Measurements from ENCODE around the gene SEMA4D. TPM values are rescaled to one million over a fixed set of nuclear protein-coding genes. Genes with fewer than 3 reads are reported as not detected.

The SEMA4D gene
- total RNA-seq, 2 experiments from 2014 or later: 334 to 336 TPM

GRCh38 chr9:89412951-89413350 is 85.0 kb downstream of the SEMA4D start:
- Mint-ChIP-seq H3K36me3 (ENCODE audit: low read depth) (peaks cover 89% of the 10 kb centered on the region), H3K27ac (peak overlapping the region; percentile 44), H3K4me1 (peaks cover 88% of the 10 kb centered on the region), H3K4me3 (no peak overlapping the region), H3K27me3 (no peaks in the 10 kb centered on the region), H3K9me3 (no peaks in the 10 kb centered on the region)
- DNase-seq: no peak
- ChIA-PET POLR2A (no interaction called here), CTCF (interaction anchor here (0.6 to 1.6 kb wide), 2 partner anchors 10 to 136 kb away, joined by 3 to 6 read pairs; no protein-coding TSS in a partner anchor)

DNA sequence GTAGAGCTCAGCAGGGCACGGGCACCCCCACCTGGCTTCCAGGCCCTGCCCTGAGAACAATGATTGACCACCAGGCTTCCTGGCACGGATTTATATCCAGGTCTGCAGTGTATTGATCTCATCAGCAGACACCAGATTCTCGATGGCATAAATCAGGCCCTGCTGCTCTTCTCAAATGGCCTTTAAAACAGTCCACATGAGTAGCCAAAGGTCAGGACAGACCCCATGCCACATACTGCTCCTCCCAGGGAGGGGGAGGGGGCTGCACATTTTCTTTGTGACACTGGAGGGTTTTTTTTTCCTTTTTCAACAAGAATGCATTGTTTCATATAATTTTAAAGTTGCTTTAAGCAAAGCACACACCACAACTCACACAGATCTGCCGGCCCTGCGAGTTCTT is 85.4 kb downstream of the SEMA4D start:
- ChIA-PET CTCF (interaction anchor here (1.6 to 1.7 kb wide), 2 partner anchors 44 to 137 kb away, joined by 3 to 6 read pairs; no protein-coding TSS in a partner anchor), POLR2A (no interaction called here)
- Mint-ChIP-seq H3K4me3 (no peak overlapping the region), H3K27ac (no peak overlapping the region), H3K4me1 (peaks cover 88% of the 10 kb centered on the region), H3K9me3 (peaks cover 2% of the 10 kb centered on the region), H3K27me3 (no peaks in the 10 kb centered on the region), H3K36me3 (ENCODE audit: low read depth) (peaks cover 88% of the 10 kb centered on the region)
- no peak for DNase-seq

DNA sequence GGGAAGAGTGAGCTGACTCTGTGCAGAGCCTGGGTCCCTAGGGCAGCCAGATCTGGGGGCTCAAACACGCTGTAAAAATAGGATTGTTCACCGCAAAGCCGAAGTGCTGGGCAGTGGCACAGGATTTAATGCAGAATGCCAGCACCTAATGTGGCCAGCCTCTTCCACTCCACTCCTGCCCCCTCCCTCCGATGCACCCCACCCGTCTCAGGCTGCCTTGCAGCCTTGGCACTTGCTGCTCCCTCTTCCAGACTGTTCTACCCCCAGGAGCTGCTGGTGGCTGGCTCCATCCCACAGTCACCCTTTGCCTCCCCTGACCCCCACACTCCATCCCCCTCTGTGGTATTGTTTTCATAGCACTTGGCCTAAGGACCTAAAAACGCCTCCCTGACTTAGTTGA is 86.2 kb downstream of the SEMA4D start:
- Mint-ChIP-seq H3K36me3 (ENCODE audit: low read depth) (peaks cover 87% of the 10 kb centered on the region), H3K27me3 (no peaks in the 10 kb centered on the region), H3K4me1 (peaks cover 87% of the 10 kb centered on the region), H3K9me3 (peaks cover 4% of the 10 kb centered on the region), H3K4me3 (no peak overlapping the region), H3K27ac (peak overlapping the region; percentile 87)
- POLR2A ChIA-PET: no interaction called here
- no peak for DNase-seq
- CTCF ChIA-PET: interaction anchor here (1.6 to 1.7 kb wide), 2 partner anchors 45 to 138 kb away, joined by 3 to 6 read pairs; no protein-coding TSS in a partner anchor

DNA sequence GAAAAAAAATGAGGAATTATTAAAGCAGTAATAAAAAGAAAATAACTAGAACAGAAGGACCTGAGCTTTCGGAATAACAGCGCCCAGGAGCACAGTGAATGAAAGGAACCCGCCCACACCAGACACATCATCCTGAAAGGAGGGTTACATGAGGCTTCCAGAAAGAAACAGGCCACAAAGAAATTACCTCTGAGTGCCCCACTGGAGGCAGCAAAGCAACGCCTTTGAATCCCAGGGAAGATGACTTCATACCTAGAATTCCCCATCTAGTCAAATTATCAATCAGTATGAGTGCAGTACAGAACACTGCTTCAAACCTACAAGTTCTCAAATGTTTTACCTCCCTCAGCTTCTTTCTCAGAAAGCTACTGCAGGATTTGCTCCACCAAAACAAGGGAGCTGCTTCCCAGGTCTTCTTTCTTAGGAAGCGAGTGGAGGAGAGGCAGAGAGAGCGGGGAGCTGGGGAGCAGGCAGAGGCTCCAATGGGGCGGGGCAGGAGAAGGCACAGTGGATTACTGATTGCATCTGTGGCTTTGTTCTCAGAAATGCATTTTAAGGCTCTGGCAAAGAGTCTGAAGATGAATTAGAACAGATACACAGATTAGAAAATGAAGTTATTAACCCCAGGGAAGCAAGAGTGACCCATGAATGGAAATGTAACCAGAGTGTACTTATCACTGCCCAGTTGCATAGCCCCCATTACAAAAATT is 87.1 kb downstream of the SEMA4D start:
- DNase-seq: no peak
- peaks cover 87% of the 10 kb centered on the region for H3K36me3 Mint-ChIP-seq (ENCODE audit: low read depth)

DNA sequence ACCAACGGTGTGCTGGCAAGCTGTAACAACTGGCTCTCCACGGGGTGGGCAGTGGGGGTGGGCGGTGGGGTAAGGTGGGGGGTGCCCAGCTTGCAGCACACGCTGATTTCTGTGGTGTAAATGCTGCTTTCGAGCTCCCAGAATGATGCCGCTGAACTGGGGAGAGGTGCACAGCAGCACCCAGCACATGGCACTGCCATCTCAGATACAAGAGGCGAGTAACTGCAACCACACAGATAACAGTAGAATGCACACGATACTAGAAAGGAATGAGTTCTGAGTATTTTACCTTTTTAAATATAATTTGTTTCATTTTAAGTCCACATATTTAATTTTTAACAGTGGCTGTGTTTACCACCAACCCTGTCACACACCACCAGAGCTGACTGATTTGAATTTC is 87.9 kb downstream of the SEMA4D start:
- Mint-ChIP-seq H3K27ac (peak overlapping the region; percentile 87), H3K27me3 (no peaks in the 10 kb centered on the region), H3K4me3 (peak overlapping the region; percentile 55), H3K9me3 (peaks cover 4% of the 10 kb centered on the region), H3K36me3 (ENCODE audit: low read depth) (peaks cover 85% of the 10 kb centered on the region), H3K4me1 (peaks cover 95% of the 10 kb centered on the region)
- POLR2A ChIA-PET: no interaction called here
- no peak for DNase-seq
- CTCF ChIA-PET: interaction anchor here (0.6 to 4.8 kb wide), 11 partner anchors 8 to 146 kb away, joined by 3 to 31 read pairs (median 4); no protein-coding TSS in a partner anchor

More for the DNA sequence above, 87.1 kb downstream of the SEMA4D start:
- CTCF ChIA-PET: interaction anchor here (0.7 to 4.8 kb wide), 12 partner anchors 9 to 145 kb away, joined by 3 to 31 read pairs (median 4); no protein-coding TSS in a partner anchor
- Mint-ChIP-seq H3K9me3 (peaks cover 4% of the 10 kb centered on the region), H3K27me3 (no peaks in the 10 kb centered on the region), H3K4me3 (peak overlapping the region; percentile 55), H3K27ac (peak overlapping the region; percentile 87), H3K4me1 (peaks cover 91% of the 10 kb centered on the region)
- POLR2A ChIA-PET: no interaction called here

DNA sequence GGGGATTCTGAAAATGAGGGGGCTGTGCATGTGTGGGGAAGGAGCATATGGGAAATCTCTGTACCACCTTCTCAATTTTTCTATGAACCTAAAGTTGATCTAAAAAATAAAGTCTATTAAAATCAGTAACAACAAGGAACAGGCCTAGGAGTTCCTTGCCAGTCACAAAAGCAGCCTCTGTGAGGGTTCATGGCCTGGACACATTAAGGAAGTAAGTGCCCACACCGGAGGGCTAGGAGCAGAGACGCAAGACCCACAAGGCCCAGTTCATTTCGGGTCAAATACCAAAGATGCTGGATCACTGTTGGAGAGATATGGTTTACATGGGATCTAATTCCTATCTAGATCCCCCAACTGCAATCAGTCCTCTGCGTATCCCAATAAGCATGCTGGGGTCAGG is 88.4 kb downstream of the SEMA4D start:
- Mint-ChIP-seq H3K27ac (peak overlapping the region; percentile 87), H3K27me3 (no peaks in the 10 kb centered on the region), H3K9me3 (peaks cover 4% of the 10 kb centered on the region), H3K4me1 (peaks cover 95% of the 10 kb centered on the region), H3K4me3 (peak overlapping the region; percentile 67), H3K36me3 (ENCODE audit: low read depth) (peaks cover 88% of the 10 kb centered on the region)
- no peak for DNase-seq
- ChIA-PET CTCF (interaction anchor here (1.0 to 4.8 kb wide), 7 partner anchors 8 to 147 kb away, joined by 3 to 31 read pairs (median 4); no protein-coding TSS in a partner anchor), POLR2A (no interaction called here)

DNA sequence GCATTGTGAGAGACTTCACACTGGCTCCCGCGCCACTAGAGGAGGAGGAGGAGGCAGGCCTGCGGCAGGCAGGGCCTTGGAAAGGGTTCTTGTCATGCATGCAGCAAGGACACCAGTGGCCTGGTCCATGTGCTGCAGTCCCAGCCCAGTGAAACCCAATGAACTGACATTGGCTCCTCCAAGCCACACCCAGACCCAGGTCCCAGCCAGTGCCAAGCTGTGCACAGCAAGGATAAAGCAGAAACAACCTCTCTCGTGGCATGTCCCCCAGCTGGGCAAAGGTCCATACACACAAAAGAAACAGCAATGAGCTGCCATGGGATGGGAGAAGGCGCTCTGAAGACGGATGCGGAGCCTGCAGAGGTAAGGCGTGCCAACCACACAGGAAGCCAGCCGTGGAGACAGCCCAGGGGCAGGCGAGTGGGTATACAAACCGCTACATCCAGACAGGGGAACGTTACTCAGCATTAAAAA is 89.2 kb downstream of the SEMA4D start:
- H3K4me1 Mint-ChIP-seq: peaks cover 93% of the 10 kb centered on the region
- no peaks in the 10 kb centered on the region for H3K27me3 Mint-ChIP-seq
- ChIA-PET POLR2A (no interaction called here), CTCF (interaction anchor here (0.6 to 4.8 kb wide), 9 partner anchors 9 to 652 kb away, joined by 3 to 31 read pairs (median 4); no protein-coding TSS in a partner anchor)
- DNase-seq: peak; percentile 85
- peak overlapping the region; percentile 87 for H3K27ac Mint-ChIP-seq
- peak overlapping the region; percentile 67 for H3K4me3 Mint-ChIP-seq
- peaks cover 88% of the 10 kb centered on the region for H3K36me3 Mint-ChIP-seq (ENCODE audit: low read depth)
- H3K9me3 Mint-ChIP-seq: peaks cover 4% of the 10 kb centered on the region

DNA sequence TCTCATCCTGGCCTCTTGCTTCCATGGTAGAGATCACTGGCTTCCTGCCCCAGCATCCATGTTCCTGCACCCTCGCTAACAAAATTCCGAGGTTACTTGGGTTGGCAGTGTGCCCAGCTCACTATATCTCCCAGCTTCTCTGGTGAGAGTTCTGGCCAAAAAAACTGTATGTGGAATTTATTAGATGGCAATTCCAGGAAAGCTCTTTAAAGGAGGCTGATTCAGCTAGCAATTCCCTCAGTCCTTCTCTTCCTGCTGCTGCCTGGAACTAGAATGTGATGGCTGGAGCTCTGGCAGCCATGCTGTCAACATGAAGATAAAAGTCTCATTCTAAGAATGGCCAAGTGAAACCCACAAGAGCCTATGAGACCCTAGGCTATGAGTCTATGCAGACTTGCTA is 90.8 kb downstream of the SEMA4D start:
- H3K4me1 Mint-ChIP-seq: peaks cover 80% of the 10 kb centered on the region
- H3K36me3 Mint-ChIP-seq (ENCODE audit: low read depth): peaks cover 89% of the 10 kb centered on the region
- no peak for DNase-seq
- CTCF ChIA-PET: interaction anchor here (0.6 to 4.8 kb wide), 7 partner anchors 18 to 191 kb away, joined by 3 to 31 read pairs (median 3); no protein-coding TSS in a partner anchor
- POLR2A ChIA-PET: no interaction called here
- H3K4me3 Mint-ChIP-seq: no peak overlapping the region
- H3K27ac Mint-ChIP-seq: peak overlapping the region; percentile 87
- peaks cover 4% of the 10 kb centered on the region for H3K9me3 Mint-ChIP-seq
- H3K27me3 Mint-ChIP-seq: no peaks in the 10 kb centered on the region

DNA sequence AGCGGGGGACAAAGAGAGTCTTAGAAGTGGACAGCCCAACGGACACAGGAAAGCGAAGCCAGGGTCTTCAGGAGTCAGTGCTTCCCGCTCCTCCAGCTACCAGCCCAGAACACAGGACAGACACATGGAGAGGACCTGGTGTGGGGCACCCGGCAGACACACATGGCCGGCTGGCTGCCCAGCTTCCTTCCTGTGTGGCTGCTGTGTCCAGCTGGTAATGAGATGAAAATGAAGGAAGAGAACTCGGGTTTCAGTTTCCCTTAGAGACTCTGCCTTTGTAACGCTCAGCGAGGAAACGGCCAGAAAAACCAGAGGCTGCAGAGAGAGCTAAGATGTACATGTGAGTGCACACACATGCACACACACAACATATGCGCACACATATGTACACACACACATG is 92.1 kb downstream of the SEMA4D start:
- peak overlapping the region; percentile 84 for H3K27ac Mint-ChIP-seq
- H3K4me1 Mint-ChIP-seq: peaks cover 71% of the 10 kb centered on the region
- H3K27me3 Mint-ChIP-seq: no peaks in the 10 kb centered on the region
- ChIA-PET CTCF (interaction anchor here (0.9 to 1.3 kb wide), 4 partner anchors 23 to 192 kb away, joined by 3 to 4 read pairs (median 3); no protein-coding TSS in a partner anchor), POLR2A (no interaction called here)
- peaks cover 4% of the 10 kb centered on the region for H3K9me3 Mint-ChIP-seq
- H3K36me3 Mint-ChIP-seq (ENCODE audit: low read depth): peaks cover 90% of the 10 kb centered on the region
- H3K4me3 Mint-ChIP-seq: no peak overlapping the region
- no peak for DNase-seq

GRCh38 chr9:89404074-89404473 is 93.8 kb downstream of the SEMA4D start:
- H3K4me1 Mint-ChIP-seq: peaks cover 58% of the 10 kb centered on the region
- CTCF ChIA-PET: interaction anchor here (0.6 to 3.9 kb wide), 2 partner anchors 145 to 472 kb away, joined by 3 to 16 read pairs; no protein-coding TSS in a partner anchor
- peaks cover 90% of the 10 kb centered on the region for H3K36me3 Mint-ChIP-seq (ENCODE audit: low read depth)

DNA sequence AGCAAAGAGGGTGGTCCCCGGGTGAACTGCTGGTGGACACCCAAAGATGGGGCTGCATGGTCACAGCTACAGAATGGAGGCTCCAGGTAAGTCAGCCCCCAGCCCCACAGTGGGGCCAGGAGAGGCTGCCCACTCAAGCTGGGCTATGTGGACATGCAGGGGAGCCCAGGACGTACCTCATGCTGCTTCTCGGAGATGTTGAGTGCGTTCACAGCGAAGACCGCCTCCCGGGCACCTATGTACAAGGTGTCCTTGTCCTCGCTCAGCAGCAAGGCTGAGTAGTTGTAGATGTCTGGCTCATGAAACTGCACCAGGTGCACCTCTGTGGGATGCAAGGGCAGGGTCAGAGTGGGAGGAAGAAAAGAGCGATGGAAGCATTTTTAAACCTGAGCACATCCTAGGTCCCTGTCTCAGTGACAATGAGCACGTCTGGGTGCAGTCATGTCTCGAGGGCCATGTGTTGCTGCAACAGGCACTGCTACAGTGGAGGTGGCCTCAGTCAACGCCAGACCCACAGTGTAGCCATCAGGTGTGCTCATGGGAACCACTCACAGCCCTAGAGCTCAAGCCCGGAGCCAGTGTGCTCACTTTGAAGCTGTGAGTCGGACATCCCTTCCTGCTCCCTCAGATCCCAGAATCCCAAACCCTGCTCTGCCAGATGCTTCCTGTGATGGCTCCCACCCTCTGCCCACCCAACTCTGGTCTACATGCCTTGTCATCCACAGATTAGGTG is 95.1 kb downstream of the SEMA4D start:
- ChIA-PET POLR2A (interaction anchor here (0.7 kb wide), 1 partner anchor 85 kb away, joined by 4 read pairs; no protein-coding TSS in a partner anchor), CTCF (interaction anchor here (0.6 to 3.9 kb wide), 4 partner anchors 8 to 146 kb away, joined by 3 to 16 read pairs (median 6); no protein-coding TSS in a partner anchor)
- Mint-ChIP-seq H3K27ac (peak overlapping the region; percentile 2), H3K36me3 (ENCODE audit: low read depth) (peaks cover 93% of the 10 kb centered on the region), H3K9me3 (peaks cover 4% of the 10 kb centered on the region), H3K4me3 (no peak overlapping the region), H3K4me1 (peaks cover 47% of the 10 kb centered on the region), H3K27me3 (no peaks in the 10 kb centered on the region)
- DNase-seq: no peak

More at GRCh38 chr9:89404074-89404473, 93.8 kb downstream of the SEMA4D start:
- POLR2A ChIA-PET: no interaction called here
- Mint-ChIP-seq H3K4me3 (no peak overlapping the region), H3K27me3 (no peaks in the 10 kb centered on the region), H3K27ac (peak overlapping the region; percentile 68), H3K9me3 (peaks cover 4% of the 10 kb centered on the region)
- no peak for DNase-seq

- Mint-ChIP-seq H3K4me1 (peaks cover 25% of the 10 kb centered on the region), H3K9me3 (no peaks in the 10 kb centered on the region), H3K36me3 (ENCODE audit: low read depth) (peaks cover 88% of the 10 kb centered on the region), H3K27me3 (no peaks in the 10 kb centered on the region), H3K27ac (peak overlapping the region; percentile 48), H3K4me3 (no peak overlapping the region)
- no peak for DNase-seq
- CTCF ChIA-PET: interaction anchor here (0.9 to 3.9 kb wide), 2 partner anchors 54 to 148 kb away, joined by 3 to 16 read pairs; no protein-coding TSS in a partner anchor
- POLR2A ChIA-PET: no interaction called here
Measured at GRCh38 chr9:89400403-89401116, 97.4 kb downstream of the SEMA4D start.

All from activated CD4-positive, alpha-beta T cell treated with anti-CD3 and anti-CD28 coated beads, Interleukin-2, amount 10 ng/mL, durations not matched to agents 7 days and 5 days (primary cell).